Ramos (cell line): Measurements from ENCODE around the gene BMP7.

Experiments used
- in situ Hi-C: fragments of 300-500 bp; cut with MboI; formaldehyde crosslinking; loops from one replicate; pipeline ENCODE4 v1.14.3; 2022; ENCODE audit warnings: low sequenced_read_pairs; ENCODE audit not compliant: unreplicated experiment

The BMP7 gene

GRCh38 chr20:57268399-57269076 is 2.1 kb upstream of the BMP7 start:
- in situ Hi-C loops, result loop anchor here (5.0 kb wide), 1 partner anchor 59 kb away; the partner anchor contains the start of gene SPO11

DNA sequence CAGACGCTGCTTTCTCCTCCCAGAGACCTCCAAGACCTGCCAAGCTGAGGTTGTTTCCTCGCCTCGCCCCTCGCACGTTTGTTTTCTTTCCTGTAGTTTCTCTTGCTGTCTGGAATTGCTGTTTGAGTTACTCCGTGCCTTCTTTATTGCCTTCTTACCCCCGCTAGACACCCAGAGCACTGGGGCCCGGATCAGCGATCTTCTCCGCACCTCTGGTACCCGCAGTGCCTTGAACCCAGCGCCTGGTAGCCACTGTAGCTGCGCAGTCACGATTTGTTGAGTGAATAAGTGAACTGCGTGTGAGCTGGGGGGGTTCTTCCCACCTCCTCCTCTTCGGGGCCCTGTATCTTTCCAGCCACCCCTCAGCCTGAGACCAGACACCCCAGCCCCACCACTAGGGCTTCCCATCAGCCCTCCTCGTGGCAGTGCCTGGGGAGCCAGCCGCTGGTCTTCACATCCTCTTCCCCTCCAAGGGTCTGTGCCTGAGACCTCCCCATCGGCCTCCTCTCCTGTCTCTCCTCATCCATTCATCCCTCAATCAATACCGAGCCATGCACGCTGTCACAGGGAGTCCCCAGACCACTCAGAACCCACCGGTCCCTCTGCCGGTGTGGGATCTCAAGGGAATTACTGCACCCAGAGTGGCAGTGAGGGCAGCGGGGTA is 849 bp upstream of the BMP7 start:
- in situ Hi-C loops, result loop anchor here (5.0 kb wide), 1 partner anchor 60 kb away; the partner anchor contains the start of gene SPO11

DNA sequence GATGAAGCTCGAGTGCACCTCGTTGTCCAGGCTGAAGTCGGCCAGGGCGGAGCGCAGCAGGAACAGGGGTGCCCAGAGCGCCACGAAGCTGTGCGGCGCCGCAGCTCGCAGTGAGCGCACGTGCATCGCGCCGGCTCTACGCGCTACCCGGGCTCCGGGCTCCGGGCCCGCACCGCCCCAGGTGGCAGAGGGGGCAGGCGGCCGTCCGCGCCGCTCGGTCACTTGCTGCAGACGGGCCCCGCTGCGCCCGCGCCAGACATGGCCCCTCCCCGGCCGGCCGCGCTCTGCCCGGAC is 497 bp downstream of the BMP7 start:
- in situ Hi-C loops, result loop anchor here (5.0 kb wide), 1 partner anchor 61 kb away; the partner anchor contains the start of gene SPO11

DNA sequence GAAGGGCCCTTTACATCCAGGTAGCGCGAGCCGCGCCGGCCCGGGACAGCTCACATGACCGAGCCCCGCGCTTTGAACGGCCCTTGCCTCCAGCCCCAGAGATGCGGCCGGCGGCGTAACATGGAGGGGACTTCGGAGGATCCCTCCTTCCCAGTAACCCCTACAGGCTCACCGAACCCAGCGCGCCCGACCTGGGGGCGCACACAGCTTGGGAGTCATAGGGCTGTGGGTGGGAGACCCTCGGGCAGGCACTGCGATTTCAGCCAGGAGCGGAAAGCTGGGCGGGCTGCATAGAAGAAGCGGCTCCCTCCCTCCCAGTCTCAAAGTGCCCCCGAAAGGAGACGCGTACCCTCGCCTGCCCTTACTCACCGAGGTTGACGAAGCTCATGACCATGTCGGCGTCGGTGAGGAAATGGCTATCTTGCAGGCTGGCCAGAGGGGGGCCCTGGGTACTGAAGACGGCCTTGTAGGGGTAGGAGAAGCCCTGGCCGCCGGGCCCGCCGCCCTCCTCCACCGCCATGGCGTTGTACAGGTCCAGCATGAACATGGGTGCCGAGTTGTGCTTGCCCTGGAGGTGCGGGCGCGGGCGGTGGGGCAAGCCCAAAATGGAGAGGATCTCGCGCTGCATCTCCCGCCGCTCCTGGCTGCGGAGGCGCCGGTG is 975 bp downstream of the BMP7 start:
- in situ Hi-C loops, result loop anchor here (5.0 kb wide), 1 partner anchor 62 kb away; the partner anchor contains the start of gene SPO11

- in situ Hi-C loops, result loop anchor here (5.0 kb wide), 1 partner anchor 62 kb away; the partner anchor contains the start of gene SPO11
Observed at GRCh38 chr20:57264908-57265335, 1.5 kb downstream of the BMP7 start.

GRCh38 chr20:57263801-57264792 is 2.3 kb downstream of the BMP7 start:
- in situ Hi-C loops, result no loop called here

DNA sequence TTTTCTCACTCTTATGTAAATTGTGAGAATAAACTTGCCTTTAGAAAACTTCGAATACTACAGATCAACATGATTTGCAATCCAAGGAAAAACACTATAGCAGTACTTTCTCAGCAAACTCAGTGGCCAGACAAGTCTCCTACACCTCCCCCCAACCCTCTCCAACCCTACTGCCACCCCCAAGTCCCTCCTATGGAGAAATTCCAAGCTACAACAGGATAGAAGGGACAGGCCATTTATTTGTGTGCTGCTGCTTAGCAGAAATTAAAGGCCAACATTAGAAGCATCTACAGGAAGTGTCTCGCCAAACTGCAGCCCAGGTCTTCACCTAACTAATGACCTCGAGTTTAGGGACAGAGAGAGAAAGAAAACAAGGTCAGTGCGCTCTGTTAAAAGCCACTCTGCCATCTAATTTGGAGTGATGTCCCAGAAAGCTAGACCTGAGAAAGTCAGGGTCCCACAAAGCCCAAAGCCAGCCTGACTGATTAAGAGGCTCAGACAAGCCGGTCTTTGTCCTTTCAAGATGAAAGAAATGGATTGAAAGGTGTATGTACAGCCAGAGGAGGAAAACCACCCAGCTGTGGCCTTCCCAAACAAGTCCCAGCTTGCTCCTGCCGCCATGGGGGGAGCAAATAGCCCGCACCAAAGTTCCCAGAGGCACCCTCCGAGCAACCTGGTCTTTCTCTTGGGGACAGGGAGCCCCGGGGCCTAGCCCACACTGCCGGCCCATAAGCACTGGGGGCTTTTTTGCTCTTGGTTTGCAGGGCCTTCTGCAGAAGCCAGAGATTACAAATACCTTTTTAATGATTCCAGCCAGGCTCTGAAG is 3.4 kb downstream of the BMP7 start:
- in situ Hi-C loops, result no loop called here

GRCh38 chr20:57262301-57262700 is 4.1 kb downstream of the BMP7 start:
- in situ Hi-C loops, result no loop called here

DNA sequence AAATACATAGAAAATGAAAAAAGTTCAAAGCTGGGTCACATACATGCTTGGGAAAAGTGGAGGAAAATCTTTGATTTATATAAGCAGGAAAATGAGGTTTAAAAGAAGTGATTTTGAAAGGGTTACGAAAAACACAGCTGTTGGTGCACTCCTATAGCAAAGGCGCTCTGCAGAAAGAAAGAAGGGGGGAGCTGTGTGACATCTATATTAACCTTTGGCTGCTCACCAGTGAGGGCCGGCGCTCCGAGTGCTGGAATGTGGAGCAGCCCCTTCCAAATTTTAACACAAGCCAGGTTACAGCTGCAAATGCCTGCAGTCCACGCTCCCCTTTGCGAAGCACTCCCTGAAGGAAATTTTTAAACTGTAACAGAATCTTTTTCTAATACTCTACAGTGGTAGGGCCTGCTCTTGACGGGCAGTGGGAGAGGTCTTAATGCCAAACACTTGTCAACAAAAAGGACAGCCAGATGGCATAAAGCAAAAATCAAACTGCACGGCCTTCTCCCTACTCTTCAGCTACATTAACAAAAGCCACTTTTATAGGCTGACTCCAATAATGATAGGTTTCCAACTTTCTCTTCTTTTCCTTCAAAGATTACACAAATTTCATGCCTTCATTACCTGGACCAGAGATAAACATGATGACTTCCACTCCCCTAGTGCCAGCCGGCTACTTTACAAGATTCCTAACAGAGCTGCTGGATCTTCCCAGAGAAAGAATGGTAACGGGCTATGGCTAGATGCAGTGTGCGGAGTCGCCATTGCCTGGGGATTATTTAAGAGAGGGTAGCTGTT is 4.8 kb downstream of the BMP7 start:
- in situ Hi-C loops, result no loop called here

- in situ Hi-C loops, result no loop called here
Observed at GRCh38 chr20:57260934-57261333, 5.5 kb downstream of the BMP7 start.

GRCh38 chr20:57259938-57260921 is 6.2 kb downstream of the BMP7 start:
- in situ Hi-C loops, result no loop called here

DNA sequence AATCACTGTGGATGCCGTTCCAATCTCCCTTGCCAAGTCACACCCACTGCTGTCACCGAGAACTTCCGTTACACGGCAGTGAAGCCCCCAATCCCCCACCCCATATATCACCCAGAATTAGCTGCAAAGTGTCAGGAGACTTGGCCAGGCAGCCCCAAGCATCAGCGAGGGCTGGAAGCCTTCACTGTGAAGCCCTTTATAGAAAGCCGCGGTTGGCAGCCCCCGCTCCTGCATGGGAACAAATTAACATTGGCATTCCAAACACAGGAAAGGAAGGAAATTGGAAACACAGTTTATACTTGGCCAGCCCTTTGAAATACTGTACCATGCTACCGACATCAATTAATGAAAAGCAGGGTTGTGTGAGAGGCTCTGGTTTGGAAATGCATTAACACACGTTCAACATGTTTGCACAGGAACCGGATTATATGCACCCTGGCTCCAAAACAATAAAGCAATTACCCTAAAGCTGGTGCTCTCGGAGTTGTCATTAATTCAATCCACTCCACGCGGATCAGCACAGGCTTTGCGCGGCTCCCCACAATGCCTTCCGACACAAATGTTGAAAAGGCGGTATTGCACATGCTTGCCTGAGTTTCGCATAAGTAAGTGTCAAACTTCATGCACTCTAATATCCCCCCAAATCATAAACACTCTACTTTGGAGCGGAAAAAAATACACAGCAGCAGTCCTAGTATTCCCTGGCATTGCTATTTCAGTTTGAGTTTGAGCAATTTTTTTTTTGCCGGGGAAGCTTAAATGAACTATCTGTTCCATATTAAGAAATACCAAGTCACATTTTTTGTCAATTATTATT is 7.1 kb downstream of the BMP7 start:
- in situ Hi-C loops, result no loop called here

GRCh38 chr20:57257701-57258453 is 8.6 kb downstream of the BMP7 start:
- in situ Hi-C loops, result no loop called here

- in situ Hi-C loops, result no loop called here
Observed at GRCh38 chr20:57256908-57257307, 9.5 kb downstream of the BMP7 start.

GRCh38 chr20:57256205-57256604 is 10.2 kb downstream of the BMP7 start:
- in situ Hi-C loops, result no loop called here

DNA sequence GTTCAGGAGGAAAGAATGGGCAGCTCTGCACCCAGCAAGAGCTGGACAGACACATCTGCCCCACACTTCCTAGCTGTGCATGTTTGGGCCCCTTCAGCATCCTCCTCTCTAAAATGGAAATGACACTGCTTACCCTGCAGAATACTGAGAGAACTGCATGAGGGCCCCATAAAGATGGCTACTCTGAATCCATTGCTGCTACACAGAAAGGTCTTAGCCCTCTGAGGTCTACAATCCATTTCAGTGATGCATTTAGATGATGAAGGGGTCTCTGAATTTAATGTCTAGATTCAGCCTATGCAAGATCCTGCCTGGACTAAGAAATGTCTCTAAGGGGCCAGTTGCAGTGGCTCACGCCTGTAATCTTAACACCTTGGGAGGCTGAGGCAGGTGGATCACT is 11.3 kb downstream of the BMP7 start:
- in situ Hi-C loops, result no loop called here
